ENCODE data around the gene GPR152.
"Not testable (repeated sequence)": the region's sequence is repeated elsewhere in the genome, so short reads cannot be mapped to it uniquely, and the experiment has no call there.

Gene GPR152

GRCh38 chr11:67406969-67407687 is 45.4 kb downstream of the GPR152 start:
- DNase-seq: no peak

- DNase-seq: no peak
Measured at GRCh38 chr11:67406420-67406968, 46.0 kb downstream of the GPR152 start.

DNA sequence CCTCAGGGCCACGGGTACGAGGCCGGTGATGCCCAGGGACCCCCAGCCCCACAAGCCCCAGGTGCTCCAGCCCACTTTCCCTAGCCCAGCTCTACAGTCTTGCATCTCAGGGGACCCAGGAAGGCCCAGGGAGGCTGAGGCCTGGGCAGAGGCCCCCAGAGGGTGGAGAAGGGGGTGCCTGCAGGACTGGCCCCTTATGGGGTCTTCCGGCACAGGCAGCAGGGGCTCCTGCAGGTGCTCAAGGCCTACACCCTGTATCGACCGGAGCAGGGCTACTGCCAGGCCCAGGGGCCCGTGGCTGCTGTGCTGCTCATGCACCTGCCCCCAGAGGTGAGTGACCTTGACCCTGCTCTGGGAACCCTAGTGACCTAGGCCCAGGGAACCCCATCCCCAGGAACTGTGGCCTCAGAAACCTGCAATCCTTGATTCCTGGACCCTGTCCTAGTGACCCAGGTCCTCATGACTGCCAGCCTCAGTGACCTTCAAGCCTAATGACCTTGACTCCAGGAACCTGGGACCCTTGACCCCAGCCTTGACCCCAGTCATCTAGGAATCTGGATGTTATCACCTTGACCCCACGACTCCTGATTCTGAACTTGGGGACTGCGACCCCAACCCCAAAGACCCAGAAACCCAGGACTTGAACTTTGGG is 46.7 kb downstream of the GPR152 start:
- no peak for DNase-seq

DNA sequence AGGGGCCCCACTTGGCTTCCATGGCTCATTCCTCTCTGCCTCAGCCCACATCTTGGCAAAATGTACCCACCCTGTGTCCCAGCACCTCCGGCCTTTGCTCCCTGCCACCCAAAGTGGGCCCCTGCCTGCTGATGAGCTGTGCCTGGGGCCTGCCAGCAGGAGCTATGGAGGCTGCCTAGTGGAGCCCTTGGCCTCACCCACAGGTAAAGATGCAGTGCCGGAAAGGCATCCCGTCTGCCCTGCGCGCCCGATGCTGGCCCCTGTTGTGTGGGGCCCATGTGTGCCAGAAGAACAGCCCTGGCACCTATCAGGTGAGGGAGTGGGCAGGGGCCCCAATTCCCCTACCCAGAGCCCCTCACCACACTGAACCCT is 47.3 kb downstream of the GPR152 start:
- DNase-seq: no peak

DNA sequence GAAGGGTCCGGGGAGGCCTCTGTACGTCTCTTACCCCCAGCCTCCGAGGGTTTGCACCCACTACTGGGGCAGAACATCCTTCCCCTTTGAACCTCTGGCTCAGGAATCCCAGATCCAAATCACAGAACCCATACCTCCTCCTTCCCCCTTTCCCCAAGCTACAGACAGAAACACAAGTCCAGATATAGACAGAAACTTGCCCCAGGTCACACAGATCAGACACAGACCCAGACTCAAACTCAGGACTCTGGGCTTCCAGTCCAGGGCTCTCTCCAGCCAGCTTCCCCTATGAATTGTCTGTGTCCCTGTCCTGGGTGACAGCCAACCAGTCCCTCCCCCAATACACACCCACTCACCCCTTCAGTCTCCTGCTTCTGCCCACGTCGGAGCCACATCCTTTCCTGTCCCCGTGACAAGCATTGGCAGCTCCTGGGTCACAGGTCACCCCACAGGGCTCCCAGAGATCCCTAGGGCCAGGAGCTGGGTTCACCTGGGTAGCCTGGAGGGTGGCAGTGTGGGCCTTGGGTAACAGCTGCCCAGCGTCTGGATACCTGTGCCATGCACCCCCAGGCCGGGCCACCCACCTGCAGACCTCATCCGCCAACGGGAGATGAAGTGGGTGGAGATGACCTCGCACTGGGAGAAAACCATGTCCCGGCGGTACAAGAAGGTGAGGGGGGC is 47.9 kb downstream of the GPR152 start:
- DNase-seq: no peak

DNA sequence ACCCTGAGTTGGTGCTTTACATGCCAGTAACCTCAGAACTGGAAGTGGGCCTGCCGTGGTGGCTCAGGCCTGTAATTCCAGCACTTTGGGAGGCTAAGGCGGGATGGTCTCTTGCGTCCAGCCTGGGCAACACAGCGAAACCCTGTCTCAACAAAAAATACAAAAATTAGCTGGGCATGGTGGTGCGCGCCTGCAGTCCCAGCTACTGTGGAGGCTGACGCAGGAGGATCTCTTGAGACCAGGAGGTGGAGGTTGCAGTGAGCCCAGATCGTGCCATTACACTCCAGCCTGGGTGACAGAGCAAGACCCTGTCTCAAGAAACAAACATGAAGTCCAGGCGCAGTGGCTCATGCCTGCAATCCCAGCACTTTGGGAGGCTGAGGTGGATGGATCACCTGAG is 49.4 kb downstream of the GPR152 start:
- not testable (repeated sequence) for DNase-seq

DNA sequence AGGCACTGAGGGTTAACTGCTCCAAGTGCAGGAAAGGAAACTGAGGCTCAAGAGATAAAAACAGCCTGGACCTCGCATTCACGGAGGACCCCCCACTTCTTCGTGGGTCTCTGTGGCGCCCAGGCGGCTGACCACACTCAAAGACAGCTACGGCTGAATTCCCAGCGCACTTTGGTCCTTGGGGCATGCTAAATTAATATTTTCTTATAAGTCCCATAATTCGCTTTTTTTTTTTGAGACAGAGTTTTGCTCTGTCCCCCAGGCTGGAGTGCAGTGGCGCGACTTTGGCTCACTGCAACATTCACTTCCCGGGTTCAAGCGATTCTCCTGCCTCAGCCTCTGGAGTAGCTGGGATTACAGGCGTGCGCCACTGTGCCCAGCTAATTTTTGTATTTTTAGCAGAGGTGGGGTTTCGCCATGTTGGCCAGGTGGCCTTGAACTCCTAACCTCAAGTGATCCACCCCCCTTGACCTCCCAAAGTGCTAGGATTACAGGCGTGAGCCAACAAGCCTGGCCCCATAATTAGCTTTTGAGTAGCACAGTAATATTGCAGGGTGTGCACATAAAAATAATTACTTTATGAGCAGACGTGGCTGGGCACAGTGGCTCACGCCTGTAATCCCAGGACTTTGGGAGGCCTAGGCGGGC is 50.2 kb downstream of the GPR152 start:
- DNase-seq: not testable (repeated sequence)

DNA sequence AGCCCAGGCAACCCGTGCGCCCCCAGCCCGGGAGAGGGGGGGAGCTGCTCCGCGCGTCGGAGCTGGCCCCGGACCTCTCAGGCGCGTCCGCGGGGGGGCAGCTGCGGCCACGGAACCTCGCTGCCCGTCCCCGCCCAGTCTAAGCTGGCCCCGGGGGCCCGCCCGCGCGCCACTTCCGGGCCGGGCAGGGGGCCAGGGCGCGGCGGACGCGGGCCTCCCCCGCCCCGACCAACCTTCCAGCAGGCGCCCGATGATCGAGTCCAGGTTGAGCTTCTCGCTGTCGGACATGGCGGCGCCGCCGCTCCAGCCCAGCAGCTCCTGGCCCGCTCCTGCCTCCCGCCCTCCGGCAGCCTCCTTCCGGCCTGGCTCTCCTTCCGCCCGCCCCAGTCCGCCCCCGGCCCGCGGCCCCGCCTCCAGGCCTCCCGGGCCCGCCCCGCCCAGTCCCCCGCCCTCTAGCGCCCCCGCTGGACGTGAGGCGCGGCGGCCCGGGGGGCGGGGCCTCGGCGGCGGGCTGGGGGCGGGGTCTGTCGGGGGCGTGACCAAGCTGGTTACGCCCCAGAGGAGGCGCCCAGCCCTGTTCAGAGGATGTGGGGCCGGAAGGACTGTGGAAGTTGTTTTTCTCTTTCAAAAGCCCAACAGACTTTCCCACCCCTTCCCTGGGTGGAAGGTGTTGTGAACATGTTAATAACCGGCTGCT is 50.9 kb downstream of the GPR152 start, which contains the start of gene PPP1CA:
PPP1CA (minus strand) TSS at position 364 of the 697 bp plus-strand sequence; CDS start at position 288, 76 bp downstream.
- DNase-seq: peak; percentile 91

Measured in activated CD4-positive, CD25-positive, alpha-beta regulatory T cell treated with anti-CD3 and anti-CD28 coated beads, Interleukin-2, amount 50 U/mL, for 72 hours (primary cell).